CD8-positive, alpha-beta memory T cell (primary cell): ENCODE results near the gene BET1. TPM values are rescaled to one million over a fixed set of nuclear protein-coding genes. Genes with fewer than 3 reads are reported as not detected.

Experiments used
- CTCF ChIA-PET: fragments of 350-600 bp; sonication (Branson Sonifier 250); formaldehyde crosslinking; loops from one replicate; lab custom pipeline; 2021; ENCODE audit warnings: antibody characterized with exemption; lab: Charles Lee
- POLR2A ChIA-PET: fragments of 350-600 bp; sonication (Branson Sonifier 250); formaldehyde crosslinking; loops from one replicate; lab custom pipeline; 2021; ENCODE audit warnings: antibody characterized with exemption; lab: Charles Lee
- DNase-seq, 5 donors: peaks; one replicate each; pipeline versions ENCODE4 v3.0.0 to v3.0.0-alpha.2; 2020 to 2022; ENCODE audit warnings: mixed read lengths in 1 of 5
- H3K27ac ChIP-seq: one replicate; pipeline ENCODE4 v1.7.0; 2013; ENCODE audit warnings: low read depth, mild to moderate bottlenecking, low read length, moderate library complexity
- H3K27me3 ChIP-seq: 2 replicates; pipeline ENCODE4 v1.7.0; 2013; ENCODE audit warnings: low read length, mild to moderate bottlenecking; ENCODE audit not compliant: insufficient read depth, poor library complexity, severe bottlenecking
- H3K36me3 ChIP-seq: 2 replicates; pipeline ENCODE4 v1.7.0; 2013; ENCODE audit warnings: mild to moderate bottlenecking, low read length, moderate library complexity; ENCODE audit not compliant: insufficient read depth
- H3K4me1 ChIP-seq: 2 replicates; pipeline ENCODE4 v1.7.0; 2013; ENCODE audit warnings: mild to moderate bottlenecking, low read length, moderate library complexity; ENCODE audit not compliant: insufficient read depth
- H3K4me3 ChIP-seq: 2 replicates; pipeline ENCODE4 v1.7.0; 2013; ENCODE audit warnings: mild to moderate bottlenecking, low read length
- H3K9me3 ChIP-seq: 2 replicates; pipeline ENCODE4 v1.7.0; 2013; ENCODE audit warnings: mild to moderate bottlenecking, low read length
- H3K27ac Mint-ChIP-seq, 8 donors: one replicate each; pipeline ENCODE4 v1.8.0; 2020 to 2021; ENCODE audit warnings: mixed read lengths in 8 of 8, mild to moderate bottlenecking in 6 of 8, inconsistent platforms in 3 of 8, moderate library complexity in 3 of 8
- H3K27me3 Mint-ChIP-seq, 2 donors: one replicate each; pipeline ENCODE4 v1.8.0; 2020 to 2021; ENCODE audit warnings: mixed read lengths in 2 of 2, mild to moderate bottlenecking in 1 of 2, moderate library complexity in 1 of 2
- H3K36me3 Mint-ChIP-seq, 3 donors: one replicate each; pipeline ENCODE4 v1.8.0; 2020 to 2021; ENCODE audit warnings: mixed read lengths in 3 of 3, inconsistent platforms in 1 of 3, mild to moderate bottlenecking in 1 of 3
- H3K4me1 Mint-ChIP-seq, 3 donors: one replicate each; pipeline ENCODE4 v1.8.0; 2020 to 2021; ENCODE audit warnings: mixed read lengths in 3 of 3, inconsistent platforms in 1 of 3, mild to moderate bottlenecking in 1 of 3
- H3K4me3 Mint-ChIP-seq, 7 donors: one replicate each; pipeline ENCODE4 v1.8.0; 2020 to 2021; ENCODE audit warnings: mixed read lengths in 7 of 7, mild to moderate bottlenecking in 6 of 7, moderate library complexity in 4 of 7, inconsistent platforms in 2 of 7
- H3K9me3 Mint-ChIP-seq, 5 donors: one replicate each; pipeline ENCODE4 v1.8.0; 2020 to 2022; ENCODE audit warnings: mixed read lengths in 5 of 5, mild to moderate bottlenecking in 3 of 5, moderate library complexity in 2 of 5, inconsistent platforms in 1 of 5
- polyA plus RNA-seq: library from polyadenylated mRNA; unstranded; fragments of 300-500 nt; fragmentation: Illumina TruSeq; gene quantifications from one replicate; pipeline ENCODE4 v1.2.3, GENCODE V29; 2021
- total RNA-seq, 2 experiments: library from RNA; stranded (reverse); gene quantifications; one replicate each; pipeline ENCODE4 v1.2.3, GENCODE V29; 2021

BET1 gene
- total and polyA plus RNA-seq, 3 experiments from 2014 or later, result 17.8 to 22.6 (median 19.9) TPM

GRCh38 chr7:94045581-94045980 lies 41.4 kb upstream of the BET1 start:
- no peak for DNase-seq
- Histone ChIP-seq H3K36me3 (no peaks in the 10 kb centered on the region), H3K27ac (no peak overlapping the region), H3K27me3 (no peaks in the 10 kb centered on the region), H3K9me3 (no peaks in the 10 kb centered on the region), H3K4me3 (no peak overlapping the region), H3K4me1 (no peaks in the 10 kb centered on the region)
- Mint-ChIP-seq H3K9me3 (no peaks in the 10 kb centered on the region), H3K27ac (no peak overlapping the region), H3K4me1 (peaks cover 0 to 3% (median 0%) of the 10 kb centered on the region in 3 donors), H3K4me3 (no peak overlapping the region), H3K27me3 (peaks cover 5 to 50% of the 10 kb centered on the region in 2 donors), H3K36me3 (no peaks in the 10 kb centered on the region)
- ChIA-PET CTCF (no interaction called here), POLR2A (no interaction called here)

GRCh38 chr7:94044806-94045205 lies 40.7 kb upstream of the BET1 start:
- H3K36me3 Mint-ChIP-seq, result no peaks in the 10 kb centered on the region
- no peak for DNase-seq
- Histone ChIP-seq H3K4me1 (no peaks in the 10 kb centered on the region), H3K27me3 (no peaks in the 10 kb centered on the region), H3K36me3 (no peaks in the 10 kb centered on the region), H3K27ac (no peak overlapping the region), H3K9me3 (no peaks in the 10 kb centered on the region), H3K4me3 (no peak overlapping the region)
- no peaks in the 10 kb centered on the region for H3K9me3 Mint-ChIP-seq
- peaks cover 2 to 47% of the 10 kb centered on the region in 2 donors for H3K27me3 Mint-ChIP-seq
- CTCF ChIA-PET, result no interaction called here
- H3K27ac Mint-ChIP-seq, result no peak overlapping the region
- POLR2A ChIA-PET, result no interaction called here
- H3K4me3 Mint-ChIP-seq, result no peak overlapping the region
- H3K4me1 Mint-ChIP-seq, result peaks cover 0 to 3% (median 0%) of the 10 kb centered on the region in 3 donors

GRCh38 chr7:94043299-94043698 lies 39.1 kb upstream of the BET1 start:
- no peaks in the 10 kb centered on the region for H3K36me3 ChIP-seq
- DNase-seq, result no peak
- peaks cover 2 to 54% of the 10 kb centered on the region in 2 donors for H3K27me3 Mint-ChIP-seq
- H3K4me1 Mint-ChIP-seq, result no peaks in the 10 kb centered on the region
- no peaks in the 10 kb centered on the region for H3K4me1 ChIP-seq
- H3K27ac Mint-ChIP-seq, result no peak overlapping the region
- H3K9me3 ChIP-seq, result no peaks in the 10 kb centered on the region
- no peak overlapping the region for H3K4me3 ChIP-seq
- no peak overlapping the region for H3K27ac ChIP-seq
- CTCF ChIA-PET, result no interaction called here
- no peak overlapping the region for H3K4me3 Mint-ChIP-seq
- POLR2A ChIA-PET, result no interaction called here
- H3K27me3 ChIP-seq, result no peaks in the 10 kb centered on the region
- H3K9me3 Mint-ChIP-seq, result no peaks in the 10 kb centered on the region
- H3K36me3 Mint-ChIP-seq, result no peaks in the 10 kb centered on the region

GRCh38 chr7:94042381-94042780 lies 38.2 kb upstream of the BET1 start:
- Histone ChIP-seq H3K4me3 (no peak overlapping the region), H3K27me3 (no peaks in the 10 kb centered on the region), H3K9me3 (no peaks in the 10 kb centered on the region), H3K27ac (no peak overlapping the region), H3K4me1 (no peaks in the 10 kb centered on the region), H3K36me3 (no peaks in the 10 kb centered on the region)
- DNase-seq, result no peak
- POLR2A ChIA-PET, result no interaction called here
- H3K36me3 Mint-ChIP-seq, result no peaks in the 10 kb centered on the region
- no peaks in the 10 kb centered on the region for H3K4me1 Mint-ChIP-seq
- no peak overlapping the region for H3K27ac Mint-ChIP-seq
- H3K9me3 Mint-ChIP-seq, result no peaks in the 10 kb centered on the region
- no peak overlapping the region for H3K4me3 Mint-ChIP-seq
- CTCF ChIA-PET, result no interaction called here
- peaks cover 2 to 50% of the 10 kb centered on the region in 2 donors for H3K27me3 Mint-ChIP-seq

GRCh38 chr7:94041529-94041928 lies 37.4 kb upstream of the BET1 start:
- Mint-ChIP-seq H3K4me1 (no peaks in the 10 kb centered on the region), H3K4me3 (no peak overlapping the region), H3K27me3 (peaks cover 2 to 49% of the 10 kb centered on the region in 2 donors), H3K9me3 (no peaks in the 10 kb centered on the region), H3K36me3 (no peaks in the 10 kb centered on the region), H3K27ac (no peak overlapping the region)
- POLR2A ChIA-PET, result no interaction called here
- H3K4me1 ChIP-seq, result no peaks in the 10 kb centered on the region
- no peak overlapping the region for H3K4me3 ChIP-seq
- no peak for DNase-seq
- CTCF ChIA-PET, result no interaction called here
- no peak overlapping the region for H3K27ac ChIP-seq
- H3K36me3 ChIP-seq, result no peaks in the 10 kb centered on the region
- no peaks in the 10 kb centered on the region for H3K9me3 ChIP-seq
- no peaks in the 10 kb centered on the region for H3K27me3 ChIP-seq

- no peak for DNase-seq
- Mint-ChIP-seq H3K4me1 (no peaks in the 10 kb centered on the region), H3K4me3 (no peak overlapping the region), H3K9me3 (no peaks in the 10 kb centered on the region), H3K36me3 (no peaks in the 10 kb centered on the region), H3K27ac (no peak overlapping the region), H3K27me3 (peaks cover 2 to 40% of the 10 kb centered on the region in 2 donors)
- no peaks in the 10 kb centered on the region for H3K9me3 ChIP-seq
- H3K4me1 ChIP-seq, result no peaks in the 10 kb centered on the region
- H3K36me3 ChIP-seq, result no peaks in the 10 kb centered on the region
- H3K27me3 ChIP-seq, result no peaks in the 10 kb centered on the region
- ChIA-PET CTCF (no interaction called here), POLR2A (no interaction called here)
- H3K4me3 ChIP-seq, result no peak overlapping the region
- H3K27ac ChIP-seq, result no peak overlapping the region
Measured at GRCh38 chr7:94040254-94040653, 36.1 kb upstream of the BET1 start.

GRCh38 chr7:94039368-94040035 lies 35.3 kb upstream of the BET1 start:
- ChIA-PET CTCF (no interaction called here), POLR2A (no interaction called here)
- H3K4me1 Mint-ChIP-seq, result no peaks in the 10 kb centered on the region
- no peak overlapping the region for H3K4me3 Mint-ChIP-seq
- H3K27ac ChIP-seq, result no peak overlapping the region
- peak overlapping the region in 1 of 8 donors; percentile 26 for H3K27ac Mint-ChIP-seq
- no peak overlapping the region for H3K4me3 ChIP-seq
- H3K36me3 ChIP-seq, result no peaks in the 10 kb centered on the region
- no peaks in the 10 kb centered on the region for H3K36me3 Mint-ChIP-seq
- H3K4me1 ChIP-seq, result no peaks in the 10 kb centered on the region
- peaks cover 2 to 36% of the 10 kb centered on the region in 2 donors for H3K27me3 Mint-ChIP-seq
- H3K9me3 ChIP-seq, result no peaks in the 10 kb centered on the region
- no peaks in the 10 kb centered on the region for H3K27me3 ChIP-seq
- H3K9me3 Mint-ChIP-seq, result no peaks in the 10 kb centered on the region
- DNase-seq, result no peak

- no peaks in the 10 kb centered on the region for H3K36me3 Mint-ChIP-seq
- CTCF ChIA-PET, result no interaction called here
- no peaks in the 10 kb centered on the region for H3K27me3 ChIP-seq
- H3K27me3 Mint-ChIP-seq, result peaks cover 18 to 40% of the 10 kb centered on the region in 2 donors
- no peak overlapping the region for H3K4me3 ChIP-seq
- no peaks in the 10 kb centered on the region for H3K4me1 ChIP-seq
- no peak for DNase-seq
- no peak overlapping the region for H3K27ac Mint-ChIP-seq
- H3K9me3 Mint-ChIP-seq, result no peaks in the 10 kb centered on the region
- no peaks in the 10 kb centered on the region for H3K9me3 ChIP-seq
- POLR2A ChIA-PET, result no interaction called here
- no peak overlapping the region for H3K27ac ChIP-seq
- no peaks in the 10 kb centered on the region for H3K36me3 ChIP-seq
- no peak overlapping the region for H3K4me3 Mint-ChIP-seq
- no peaks in the 10 kb centered on the region for H3K4me1 Mint-ChIP-seq
Measured at GRCh38 chr7:94031865-94032264, 27.7 kb upstream of the BET1 start.
